Measurements from ENCODE around the gene EIF5A2.

The EIF5A2 gene

DNA sequence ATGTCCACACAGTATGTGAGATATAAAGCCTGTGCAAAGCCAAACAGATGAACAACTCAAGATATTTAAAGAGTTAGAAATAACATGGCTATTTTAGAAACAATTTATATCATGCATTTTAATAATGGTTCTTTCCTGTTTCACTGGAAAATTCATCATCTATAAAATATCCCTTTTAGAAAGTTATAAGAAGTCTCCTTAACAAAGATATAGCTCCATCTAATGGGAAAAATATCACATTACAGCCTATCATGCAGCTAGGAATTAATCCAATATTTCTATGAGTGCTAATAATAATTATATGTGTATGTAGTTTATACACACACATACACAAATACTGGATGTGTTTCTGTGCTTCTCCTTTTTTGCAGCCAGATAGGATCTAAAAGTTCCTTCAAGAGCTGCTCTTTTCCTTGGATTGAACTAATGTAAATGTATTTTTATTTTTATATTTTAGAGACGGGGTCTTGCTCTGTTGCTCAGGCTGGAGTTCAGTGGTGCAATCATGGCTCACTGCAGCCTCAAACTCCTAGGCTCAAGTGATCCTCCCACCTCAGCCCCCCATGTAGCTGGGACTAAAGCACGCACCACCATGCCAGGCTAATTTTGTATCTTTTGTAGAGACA, 60.0 kb downstream of the EIF5A2 start:
- peak in 2 of 3 donors; percentile 28 to 29 for DNase-seq

DNA sequence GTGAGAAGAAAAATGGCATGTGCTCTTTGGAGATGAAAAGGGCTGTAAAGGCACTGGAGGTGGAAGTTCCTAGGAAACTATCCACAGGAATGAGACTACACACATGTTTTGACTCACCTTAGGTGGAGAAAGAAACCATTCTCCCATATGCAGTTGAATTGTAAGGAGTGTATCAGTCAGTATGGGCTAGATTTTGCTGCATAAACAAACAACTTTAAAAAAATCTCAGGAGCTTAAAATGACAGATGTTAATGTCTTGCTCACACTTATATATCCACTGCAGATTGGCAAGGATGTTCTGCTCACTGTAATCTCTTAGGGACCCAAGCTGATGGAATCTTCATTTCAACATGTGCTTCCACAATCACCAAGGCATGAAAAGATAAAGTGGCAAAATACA, 64.1 kb downstream of the EIF5A2 start:
- DNase-seq: no peak

DNA sequence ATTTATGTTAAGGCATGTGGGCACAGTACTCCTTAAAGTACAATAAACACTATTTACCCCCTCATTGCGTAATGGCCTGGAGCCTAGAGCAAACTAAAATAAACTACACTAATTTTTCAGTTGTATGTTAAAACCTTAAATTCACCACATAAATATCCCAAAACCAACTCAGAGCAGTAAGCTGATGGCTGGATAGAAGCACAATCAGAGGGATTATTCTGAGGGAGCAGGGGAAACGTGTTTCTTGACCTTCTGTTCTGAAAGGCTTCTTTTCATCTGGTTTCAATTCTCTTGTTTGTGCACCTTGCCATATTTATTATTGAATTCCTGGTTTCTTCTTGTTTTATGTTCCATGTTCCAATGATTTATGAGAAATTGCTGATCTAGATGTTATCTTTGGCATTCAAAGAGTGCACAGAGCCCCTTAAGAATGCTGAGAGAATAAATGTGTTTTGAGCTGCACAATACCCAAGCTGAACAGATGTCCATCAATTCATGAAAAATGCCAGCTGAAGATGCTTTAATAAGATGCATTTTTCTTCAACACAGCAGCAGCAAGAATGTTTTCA, 68.1 kb downstream of the EIF5A2 start:
- DNase-seq: no peak

DNA sequence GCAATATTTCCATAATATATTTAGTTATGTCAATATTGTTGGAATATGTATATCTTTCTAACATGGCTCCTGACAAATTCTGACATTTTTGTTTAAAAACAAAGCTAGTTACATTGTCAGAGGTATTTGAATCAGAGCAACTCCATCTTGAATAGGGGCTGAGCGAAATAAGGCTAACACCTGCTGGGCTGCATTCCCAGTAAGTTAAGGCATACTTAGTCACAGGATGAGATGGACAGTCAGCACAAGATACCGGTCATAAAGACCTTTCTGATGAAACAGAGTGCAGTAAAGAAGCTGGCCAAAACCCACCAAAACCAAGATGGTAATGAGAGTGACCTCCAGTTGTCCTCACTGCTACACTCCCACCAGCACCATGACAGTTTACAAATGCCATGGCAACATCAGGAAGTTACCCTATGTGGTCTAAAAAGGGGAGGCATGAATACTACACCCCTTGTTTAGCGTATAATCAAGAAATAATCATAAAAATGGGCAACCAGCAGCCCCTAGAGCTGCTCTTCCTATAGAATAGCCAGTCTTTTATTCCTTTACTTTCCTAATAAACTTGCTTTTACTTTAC, 68.8 kb downstream of the EIF5A2 start:
- DNase-seq: no peak

Measured in suppressor macrophage treated with lipopolysaccharide for 1 hour (primary cell).